Islet precursor cell (in vitro differentiated cells): Measurements from ENCODE around the gene EMILIN2.

Experiments
- DNase-seq: peaks from one replicate; pipeline ENCODE4 v3.0.0-alpha.2; 2018

EMILIN2 gene

DNA sequence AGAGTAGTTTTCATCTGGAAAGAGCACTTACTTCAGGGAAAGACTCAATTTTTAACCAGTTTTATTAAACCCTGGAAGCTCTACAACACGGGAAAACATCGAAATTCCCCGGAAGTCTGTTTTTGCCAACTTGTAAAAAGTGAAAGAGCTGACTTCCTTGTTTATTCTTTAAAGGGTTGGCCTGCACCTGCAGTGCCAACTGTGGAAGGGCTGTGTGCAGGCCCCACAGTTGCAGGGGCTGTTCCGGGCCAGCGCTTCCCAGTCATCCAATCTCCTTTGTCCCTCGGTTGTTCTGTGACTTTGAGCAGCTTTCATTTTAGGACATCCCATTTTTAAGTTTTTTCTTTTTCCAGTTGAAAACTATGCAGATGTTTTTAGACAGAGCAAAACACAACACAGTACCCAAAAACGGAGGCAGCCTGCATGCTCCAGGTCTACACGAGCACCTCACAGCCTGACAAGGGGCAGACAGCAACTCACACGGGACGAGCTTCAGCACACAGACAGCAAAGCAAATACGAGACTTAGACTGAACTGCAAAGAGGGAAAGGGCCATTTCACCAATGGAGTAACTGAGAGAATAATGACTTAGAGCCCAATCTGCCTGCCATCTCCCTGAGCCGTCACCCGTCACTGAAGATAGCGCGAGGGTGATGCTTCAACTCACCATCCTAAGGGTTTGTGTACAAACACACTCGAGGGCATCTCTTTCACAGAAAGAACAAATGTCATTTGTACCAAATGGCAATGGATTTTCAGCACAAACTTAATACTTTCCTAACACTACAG is 70.6 kb downstream of the EMILIN2 start:
- peak; percentile 42 for DNase-seq

DNA sequence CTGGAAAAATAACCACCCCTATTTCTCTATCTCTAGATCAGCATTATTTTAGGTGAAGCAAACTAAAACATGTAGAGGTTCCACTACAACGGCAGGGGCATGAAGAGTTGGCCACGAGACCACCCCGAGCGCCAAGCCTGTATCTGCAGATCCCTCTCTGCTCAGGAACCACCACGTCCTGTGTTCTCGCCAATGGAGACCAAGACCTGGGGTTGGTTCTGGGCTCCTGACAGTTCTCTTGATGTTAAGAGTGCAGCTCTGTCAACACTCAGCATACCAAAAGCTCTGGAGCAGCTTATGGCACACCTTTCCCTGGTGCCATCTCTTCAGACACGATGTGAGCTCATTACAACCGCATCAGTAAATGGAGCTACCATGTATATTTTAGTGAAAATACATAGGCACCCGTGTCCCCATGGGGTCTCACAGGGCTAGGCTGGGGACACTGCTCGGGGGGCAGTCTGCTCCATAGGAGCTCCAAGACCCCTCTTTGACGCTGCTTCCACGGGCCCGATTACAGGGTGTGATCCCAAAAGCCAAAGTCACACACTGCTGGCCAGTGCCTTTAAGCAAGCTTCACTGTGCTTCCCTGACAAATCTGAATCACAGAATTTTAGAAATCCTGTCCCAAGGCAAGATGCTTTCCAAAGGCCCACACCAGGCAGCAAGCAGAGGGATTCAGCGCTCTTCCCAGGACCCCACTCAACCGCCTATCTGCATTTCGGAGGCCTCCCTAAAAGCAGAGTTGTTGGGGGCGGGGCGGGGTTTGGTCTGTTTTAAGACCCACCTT is 72.2 kb downstream of the EMILIN2 start:
- DNase-seq, result peak; percentile 37

DNA sequence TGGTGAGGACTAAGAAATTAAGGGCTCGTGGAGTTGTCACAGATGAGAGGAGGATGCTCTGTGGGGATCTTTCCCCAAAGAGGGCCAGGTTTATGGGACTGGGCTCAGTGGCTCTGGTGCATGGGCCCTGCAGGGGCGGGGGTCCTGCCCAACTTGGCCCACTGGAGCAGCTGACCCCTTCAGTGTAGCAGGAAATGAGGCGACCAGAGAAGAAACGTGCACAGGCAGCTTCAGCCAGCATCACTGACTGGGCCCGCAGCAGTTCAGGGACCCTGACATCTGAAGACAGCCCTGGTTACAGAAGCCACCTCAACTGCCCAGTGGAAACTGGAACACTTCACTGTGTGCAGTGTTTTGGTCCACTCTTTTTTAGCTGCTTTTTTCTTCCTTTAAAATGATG is 72.8 kb downstream of the EMILIN2 start:
- peak; percentile 28 for DNase-seq

DNA sequence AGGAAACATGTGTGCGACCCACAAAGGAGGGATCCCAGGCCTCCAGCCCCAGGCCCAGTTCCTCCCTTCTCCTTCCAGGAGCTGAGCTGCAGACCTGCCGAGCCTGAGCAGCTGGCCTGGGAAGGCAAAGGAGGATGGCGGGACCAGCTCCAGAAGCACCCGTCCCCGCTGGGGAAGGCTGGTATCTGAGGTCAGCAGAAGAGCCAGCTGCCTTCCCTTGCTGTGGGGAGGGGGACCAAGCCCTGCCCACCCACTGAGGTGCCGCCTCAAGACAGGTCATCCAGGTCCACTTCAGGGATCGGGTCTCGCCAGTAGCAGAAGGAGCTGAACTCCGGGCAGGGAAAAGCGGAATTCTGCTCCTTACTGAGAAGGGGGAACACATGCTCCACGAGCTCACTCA is 73.2 kb downstream of the EMILIN2 start:
- peak; percentile 51 for DNase-seq

DNA sequence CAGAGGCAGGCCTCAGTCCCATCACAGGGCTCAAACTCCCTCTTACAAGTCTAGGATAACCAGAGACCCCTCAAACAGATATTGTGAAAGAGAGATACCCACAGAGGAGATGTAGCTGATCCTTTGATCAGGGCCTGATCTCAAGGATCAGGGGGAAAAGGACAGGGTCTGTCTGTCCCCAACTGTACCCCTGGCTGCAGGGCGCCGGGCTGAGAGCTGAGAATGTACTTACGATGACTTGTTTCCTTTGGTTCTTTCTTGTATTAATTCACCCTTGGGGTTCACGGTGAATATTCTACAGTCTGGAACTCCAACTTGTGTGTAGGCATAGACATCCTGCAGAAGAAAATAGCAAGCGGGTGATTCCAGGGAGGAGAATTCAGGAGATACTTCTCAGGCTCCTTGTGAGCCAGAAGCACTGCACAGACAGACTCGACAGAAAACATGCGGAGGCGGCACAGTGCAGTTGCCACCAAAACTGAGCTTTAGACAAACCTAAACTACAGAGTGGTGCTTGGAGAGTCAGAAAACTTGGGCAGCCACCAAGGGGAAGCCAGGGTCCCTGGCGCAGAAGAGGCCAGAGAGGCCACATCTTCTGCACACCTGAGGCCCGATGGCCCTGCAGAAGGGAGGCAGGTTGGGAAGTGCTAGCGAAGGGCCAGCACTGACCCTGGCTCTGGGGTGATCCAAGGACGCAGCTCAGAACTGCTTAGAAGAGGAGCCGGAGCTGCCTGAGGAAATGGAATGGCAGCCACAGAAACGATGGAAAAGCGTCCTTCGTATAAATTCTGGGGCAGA is 73.9 kb downstream of the EMILIN2 start:
- DNase-seq, result peak; percentile 43

DNA sequence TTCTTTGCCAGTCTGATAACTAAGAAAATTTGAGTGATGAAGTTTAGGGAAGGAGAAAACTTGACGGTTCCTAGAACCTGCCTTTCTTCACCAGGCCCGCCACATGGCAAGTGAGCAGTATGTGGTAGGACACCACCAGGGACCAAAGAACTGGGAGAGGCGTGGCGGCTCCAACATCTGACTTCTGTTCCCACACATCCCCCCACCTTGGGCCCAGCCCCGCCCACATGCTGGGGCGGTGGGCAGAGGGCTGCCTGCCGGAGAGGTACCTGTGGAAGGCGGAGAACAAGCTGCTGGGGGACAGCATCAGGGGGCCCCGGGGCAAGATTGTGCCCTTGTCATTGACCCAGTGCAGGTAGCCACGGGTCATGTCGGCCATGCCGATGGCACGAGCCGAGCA is 75.0 kb downstream of the EMILIN2 start:
- peak; percentile 45 for DNase-seq

DNA sequence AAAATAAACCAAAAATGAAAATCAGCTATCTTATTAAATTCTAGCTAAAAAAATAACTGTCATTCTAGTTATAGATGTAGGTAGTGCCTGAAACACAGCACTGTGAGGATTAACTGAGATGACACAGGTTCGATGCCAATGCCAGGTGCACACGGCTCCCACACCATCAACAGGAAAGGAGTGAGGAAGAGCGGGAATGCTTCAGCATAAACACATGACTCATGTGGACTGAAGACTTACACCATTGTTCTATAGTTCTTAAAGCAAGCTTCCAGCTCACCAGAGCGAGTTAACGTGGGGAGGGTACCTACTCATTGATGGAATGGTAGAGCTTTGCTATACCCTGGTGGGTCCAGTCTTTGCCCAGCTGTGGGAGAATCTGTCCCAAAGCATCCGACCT is 76.7 kb downstream of the EMILIN2 start:
- no peak for DNase-seq

DNA sequence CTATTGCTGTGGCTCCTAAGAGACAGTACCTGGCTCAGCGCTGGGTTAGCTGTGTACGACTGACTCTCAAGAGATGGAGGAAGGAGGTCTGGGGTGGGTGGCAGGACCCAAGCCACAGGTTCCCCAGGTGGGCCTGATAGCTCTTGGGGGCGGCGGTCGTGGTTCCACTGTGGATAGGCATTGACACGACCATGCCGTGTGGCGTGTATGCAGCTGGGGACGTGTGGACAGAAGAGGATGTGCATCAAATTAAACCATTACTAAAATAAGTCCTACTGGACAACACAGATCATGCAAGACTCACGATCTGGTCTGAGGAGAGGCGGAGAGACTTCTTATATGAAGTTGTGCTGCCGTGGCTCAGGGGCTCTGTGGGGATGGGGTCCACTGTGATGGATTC is 78.1 kb downstream of the EMILIN2 start:
- DNase-seq, result no peak

DNA sequence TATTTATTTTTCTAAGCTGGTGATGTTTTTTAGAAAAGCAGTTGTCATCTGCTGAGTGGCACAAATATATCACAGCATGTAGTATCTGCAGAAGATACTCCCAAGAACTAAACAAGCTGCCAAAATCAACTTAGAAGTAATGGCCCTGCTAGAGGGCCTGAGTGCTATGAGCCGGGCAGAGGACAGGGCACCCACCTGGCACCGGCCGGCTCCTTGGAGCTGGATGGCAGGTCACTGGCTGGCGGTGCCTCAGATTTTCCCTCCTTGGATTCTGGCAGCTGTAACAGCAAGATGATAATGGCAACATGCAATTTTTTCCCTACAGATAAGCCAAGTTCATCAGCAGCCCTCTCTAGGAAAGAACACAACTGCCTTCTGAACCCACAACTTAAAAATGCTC is 79.7 kb downstream of the EMILIN2 start:
- no peak for DNase-seq

DNA sequence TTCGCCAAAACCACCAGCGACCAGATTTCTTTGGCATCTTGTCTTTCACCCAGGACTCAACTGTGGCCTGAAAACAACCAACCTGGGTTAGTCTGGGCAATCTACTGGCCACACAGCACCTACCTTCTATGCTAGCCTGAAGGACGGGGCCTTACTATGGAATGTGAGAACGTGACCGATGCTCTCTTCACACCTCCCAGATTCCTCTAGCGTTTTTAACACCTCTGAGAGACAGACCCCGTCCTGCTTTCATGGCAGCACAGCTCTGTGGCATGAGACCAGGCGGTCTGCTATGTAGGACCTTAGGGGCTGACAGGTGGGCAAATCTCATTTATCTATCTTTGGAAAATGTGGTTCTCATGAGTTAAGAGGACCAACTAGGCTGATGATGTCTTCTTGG is 80.9 kb downstream of the EMILIN2 start:
- DNase-seq, result no peak

DNA sequence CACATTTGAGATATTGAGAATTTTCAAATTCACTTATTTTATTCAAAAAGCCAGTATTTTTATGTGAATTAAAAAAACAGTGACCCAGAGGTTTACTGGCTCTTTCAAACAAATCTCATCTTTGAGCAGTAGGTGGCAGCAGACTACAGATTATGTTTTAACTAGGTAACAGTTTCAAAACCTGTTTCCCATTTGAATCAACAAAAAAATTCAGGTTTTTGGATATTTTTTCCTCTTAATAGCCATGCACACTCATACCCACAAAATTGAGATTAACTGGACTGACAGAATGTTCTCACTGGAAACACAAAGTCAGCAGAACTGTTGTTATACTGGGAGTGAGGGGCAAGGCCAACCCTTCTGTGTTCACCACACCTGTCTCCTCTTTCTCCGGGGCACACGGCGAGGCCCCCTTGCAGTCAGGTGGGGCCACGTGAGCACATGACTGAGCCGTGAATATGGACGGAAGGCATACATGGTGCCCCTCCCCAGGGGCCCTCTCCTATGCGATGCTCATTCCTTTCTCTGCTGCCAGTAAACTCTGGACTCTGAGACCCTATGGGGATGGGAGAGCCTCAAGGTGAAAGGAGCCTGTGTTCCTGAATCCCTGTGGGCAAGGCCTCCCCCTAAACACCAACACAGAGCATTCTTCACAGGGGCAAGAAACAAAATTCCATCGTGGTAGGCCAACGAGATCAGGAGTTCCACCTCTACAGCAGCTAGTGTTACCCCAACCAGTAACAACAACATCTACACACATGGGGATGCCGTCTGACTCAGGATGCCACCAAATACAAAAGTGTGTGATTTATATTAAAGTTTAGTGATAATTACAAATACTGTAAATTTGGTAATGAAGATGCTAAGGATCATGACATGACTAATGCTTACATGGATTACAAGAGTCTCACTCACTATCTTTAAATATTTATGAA is 85.7 kb downstream of the EMILIN2 start:
- no peak for DNase-seq

DNA sequence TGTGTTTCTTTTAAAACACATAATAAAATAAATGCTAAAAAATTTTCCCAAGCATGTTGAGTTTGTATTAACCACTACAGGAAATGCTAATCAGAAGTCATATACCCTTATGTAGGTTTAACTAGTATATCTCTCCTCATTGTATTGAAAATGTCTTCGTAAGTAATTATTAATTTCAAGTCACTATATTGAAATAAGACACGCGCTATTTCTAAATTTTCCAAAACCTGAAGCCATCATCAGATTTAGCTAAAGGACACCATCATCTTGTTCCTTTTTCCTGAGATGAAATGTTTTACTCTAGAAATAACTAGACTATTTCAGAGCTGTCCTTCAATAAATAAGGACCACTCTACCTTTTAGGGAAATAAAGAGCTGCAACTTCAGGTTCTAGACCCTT is 87.2 kb downstream of the EMILIN2 start:
- DNase-seq, result no peak

DNA sequence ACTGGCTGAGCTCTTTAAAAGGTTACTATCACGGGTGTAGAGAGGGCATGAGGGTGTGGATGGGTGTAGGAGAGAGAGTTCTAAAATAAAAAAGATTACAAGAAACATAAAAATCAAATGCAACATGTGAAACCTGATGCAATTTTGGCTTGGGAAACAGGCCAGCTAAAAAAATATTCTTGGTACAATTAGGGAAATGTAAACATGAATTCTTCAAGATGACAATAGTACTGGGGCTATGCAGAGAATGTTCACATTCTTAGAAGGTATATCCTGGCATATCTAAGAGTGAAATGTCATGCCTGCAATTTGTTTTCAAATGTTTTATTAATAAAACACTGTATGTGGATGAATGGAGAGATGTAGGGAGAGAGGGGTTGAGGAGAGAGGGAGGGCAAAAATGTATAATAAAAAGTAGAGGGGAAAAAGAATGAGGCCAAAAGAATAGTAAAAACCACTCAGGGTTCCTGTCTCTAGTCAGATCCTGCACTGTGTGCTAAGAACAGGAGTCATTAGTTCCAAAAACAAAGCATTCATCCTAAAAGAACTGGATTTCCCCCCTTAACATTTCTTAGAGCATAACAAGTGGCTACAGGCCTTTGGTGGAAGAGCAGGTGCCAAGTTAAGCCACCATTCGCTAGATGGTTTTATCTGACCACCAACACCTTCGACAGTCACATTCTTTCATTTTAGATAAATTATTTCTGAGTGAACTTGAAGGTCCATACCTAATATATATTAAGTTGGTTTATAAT is 88.8 kb downstream of the EMILIN2 start:
- DNase-seq, result no peak

DNA sequence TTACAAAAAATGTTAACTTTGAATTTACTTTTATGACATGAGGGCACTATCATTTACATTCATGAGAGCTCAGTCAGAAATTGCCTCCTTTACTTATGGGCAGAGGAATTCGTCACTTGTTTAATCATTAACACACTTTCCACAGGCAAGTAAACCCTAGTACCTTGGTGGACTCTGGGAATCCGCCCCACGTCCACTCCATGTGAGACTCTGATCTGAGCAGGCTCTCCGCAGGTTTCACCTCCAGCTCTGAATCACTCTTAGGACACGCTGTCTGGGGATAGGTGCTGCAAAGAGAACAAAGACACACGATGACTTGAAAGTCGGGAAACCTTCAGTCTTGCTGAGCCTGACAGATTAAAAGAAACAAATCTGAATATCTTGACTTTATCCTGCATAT is 92.5 kb downstream of the EMILIN2 start:
- DNase-seq, result no peak

DNA sequence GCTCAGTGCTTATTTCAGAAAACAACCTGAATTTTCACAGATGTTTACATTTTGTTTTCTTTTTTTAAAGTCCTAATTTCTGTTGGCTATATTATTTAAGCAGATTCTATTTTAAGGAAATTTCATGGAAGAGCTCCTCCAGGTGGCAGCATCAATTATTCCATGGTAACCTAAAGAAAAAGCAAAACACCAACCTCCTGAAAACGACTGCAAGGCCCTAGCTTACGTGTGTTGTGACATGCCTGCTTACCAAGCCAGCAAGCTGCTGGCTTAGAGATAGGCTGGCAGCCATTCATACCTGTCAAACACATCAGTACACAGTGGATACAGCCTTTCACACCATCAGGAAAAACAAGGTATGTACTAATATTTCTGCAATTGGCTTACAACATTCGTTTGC is 101.2 kb downstream of the EMILIN2 start:
- no peak for DNase-seq

DNA sequence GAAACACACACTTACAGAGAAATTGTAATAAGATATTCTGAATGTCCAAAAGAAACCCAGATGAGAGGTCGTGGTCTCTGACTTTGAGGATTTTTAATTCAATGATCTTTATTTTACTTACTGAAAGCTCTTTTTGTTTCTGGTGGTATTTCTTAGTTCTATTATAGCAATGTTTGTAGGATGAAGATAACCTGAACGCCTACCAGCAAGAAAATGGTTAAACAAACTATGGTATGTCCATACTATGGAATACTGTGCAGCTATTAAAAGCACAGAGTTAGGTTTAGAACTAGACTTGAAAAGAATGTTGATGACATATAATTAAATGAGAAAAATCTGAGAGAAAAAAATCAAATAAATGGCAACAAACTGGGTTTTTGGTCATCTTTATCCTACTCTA is 105.8 kb downstream of the EMILIN2 start:
- no peak for DNase-seq

DNA sequence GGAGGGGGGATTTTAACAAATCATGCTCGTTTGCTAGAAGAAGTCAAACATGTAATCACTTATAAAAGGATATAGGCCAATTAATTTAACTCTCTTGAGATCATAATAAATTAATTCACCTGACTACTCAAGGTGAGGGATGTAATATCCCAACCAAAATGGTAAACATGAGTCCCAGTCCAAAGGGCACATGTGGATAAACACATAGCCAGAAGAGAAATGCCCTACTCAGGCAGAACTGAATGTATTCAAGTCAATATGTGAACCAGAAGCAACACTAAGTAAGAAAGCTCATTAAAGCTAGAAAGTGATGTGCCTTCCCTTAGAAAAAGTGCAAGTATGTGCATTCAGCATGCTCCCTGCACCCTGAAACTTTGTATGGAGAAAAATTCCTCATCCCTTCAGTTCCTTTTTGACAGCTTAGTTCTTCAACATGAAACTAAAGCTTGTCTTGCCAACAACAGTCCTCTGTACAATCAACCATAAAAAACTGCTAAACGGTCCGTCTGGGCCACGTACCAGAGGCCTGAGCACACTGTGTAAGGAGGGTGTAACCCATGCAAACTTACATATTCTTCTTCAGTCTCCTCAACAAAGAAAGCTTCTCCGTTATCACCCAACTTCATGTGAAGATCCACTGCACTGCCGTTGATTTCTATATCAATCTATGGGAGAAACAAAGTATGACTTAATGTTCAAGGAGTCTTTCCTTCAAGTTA is 107.3 kb downstream of the EMILIN2 start:
- no peak for DNase-seq

DNA sequence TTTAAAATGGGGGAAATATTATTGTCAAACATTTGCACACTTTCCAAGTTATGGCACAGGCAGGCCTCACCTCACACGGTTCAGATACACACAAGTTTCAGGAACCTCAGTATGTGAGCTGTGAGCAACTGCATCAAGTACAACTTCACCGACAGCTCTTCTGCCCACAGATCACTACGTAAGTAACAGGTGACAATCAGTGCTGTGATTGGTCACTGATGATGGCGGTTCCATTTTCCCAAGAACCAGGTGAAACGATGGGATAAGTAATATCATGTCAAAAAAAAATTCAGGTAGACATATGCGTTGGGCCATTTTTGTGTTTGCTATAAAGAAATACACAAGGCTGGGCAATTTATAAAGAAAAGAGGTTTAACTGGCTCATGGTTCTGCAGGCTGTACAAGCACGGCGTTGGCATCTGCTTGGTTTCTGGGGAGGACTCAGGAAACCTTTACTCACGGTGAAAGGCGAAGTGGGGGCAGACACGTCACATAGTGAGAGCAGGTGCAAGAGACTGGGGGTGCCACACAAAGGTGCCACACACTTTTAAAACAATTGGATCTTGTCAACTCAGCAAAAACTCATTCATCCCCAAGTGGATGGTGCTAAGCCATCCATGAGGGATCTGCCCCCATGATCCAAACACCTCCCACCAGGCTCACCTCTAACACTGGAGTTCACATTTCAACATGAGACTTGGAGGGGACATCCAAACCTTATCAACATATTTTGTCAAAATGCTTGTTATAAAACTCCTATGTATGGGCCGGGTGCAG is 108.3 kb downstream of the EMILIN2 start:
- no peak for DNase-seq

DNA sequence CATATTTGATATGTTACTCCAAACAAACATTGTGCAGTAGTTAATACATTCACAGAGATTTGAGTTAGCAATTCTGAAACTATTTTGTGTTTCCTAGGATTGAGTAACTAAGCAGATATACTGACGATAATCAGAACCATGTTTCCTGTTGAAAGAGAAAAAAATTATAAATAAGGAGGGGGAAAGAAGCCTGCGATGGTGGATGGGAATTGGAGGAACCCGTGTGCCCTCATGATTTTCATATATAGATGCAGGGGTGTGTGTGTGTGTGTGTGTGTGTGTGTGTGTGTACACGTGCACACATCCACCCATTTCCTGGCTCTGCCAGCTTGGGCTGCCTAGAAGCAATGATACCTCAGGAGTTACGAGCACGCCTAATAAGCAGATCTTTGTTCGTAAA is 109.2 kb downstream of the EMILIN2 start:
- no peak for DNase-seq

DNA sequence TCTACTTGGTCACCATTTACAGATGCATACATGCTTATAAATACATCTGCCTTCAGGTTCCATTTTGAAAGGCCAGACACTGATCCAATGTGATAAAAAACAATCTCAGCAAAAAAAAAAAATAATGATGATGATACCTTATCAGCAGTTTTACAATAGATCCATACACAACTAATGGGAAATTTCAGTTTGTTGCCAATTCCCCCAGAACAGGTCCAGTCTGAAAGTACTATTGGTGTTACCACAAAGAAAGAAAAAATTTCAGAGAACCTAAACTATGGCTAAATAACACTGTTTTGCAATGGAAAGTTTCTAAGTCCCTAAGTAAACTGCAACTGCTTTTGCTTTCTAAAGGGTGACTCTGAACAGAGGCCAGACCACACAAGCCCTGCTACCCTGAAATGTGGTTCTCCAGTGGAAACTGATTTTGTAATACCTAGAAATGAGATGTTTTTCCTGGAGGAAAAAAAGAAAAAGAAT is 112.1 kb downstream of the EMILIN2 start:
- no peak for DNase-seq
